Peyer's patch (tissue), 4 donors: ENCODE data around the gene VTI1A.

Source experiments
- CTCF ChIP-seq, 6 experiments: fragments of 450-650 bp in 4 of 6; fragments of 200-600 bp in 2 of 6; sonication (generic) in 1 of 6; IDR thresholded peaks; one replicate each; pipeline ENCODE4 v1.5.1; 2017 to 2019; ENCODE audit warnings: antibody characterized with exemption in 6 of 6, mild to moderate bottlenecking in 3 of 6, moderate library complexity in 1 of 6
- POLR2A ChIP-seq, 2 donors: fragments of 450-650 bp; IDR thresholded peaks; one replicate each; pipeline ENCODE4 v1.5.1; 2017; ENCODE audit warnings: antibody characterized with exemption in 2 of 2, mild to moderate bottlenecking in 2 of 2, moderate library complexity in 2 of 2

DNA sequence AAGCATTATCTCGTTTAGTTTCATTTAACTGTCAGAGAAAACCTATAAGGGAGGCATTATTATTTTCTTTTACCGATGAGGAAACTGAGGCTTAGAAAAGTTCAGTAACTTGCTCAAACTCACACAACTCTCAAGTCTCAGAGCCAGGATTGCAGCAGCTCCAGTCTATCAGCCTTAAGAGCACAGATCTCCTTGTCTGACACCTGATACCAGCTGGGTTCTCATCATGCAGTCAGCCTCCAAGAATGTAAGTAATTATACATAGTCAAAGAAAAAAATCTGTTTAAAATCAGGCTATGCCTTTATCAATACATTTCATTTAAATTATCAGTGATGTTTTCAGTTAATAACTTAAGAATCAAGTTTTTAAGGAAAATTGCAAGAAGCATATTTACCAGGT is 266.4 kb downstream of the VTI1A start:
- TF ChIP-seq CTCF (IDR thresholded peaks at IDR 0.05) (no peak), POLR2A (IDR thresholded peaks at IDR 0.05) (no peak)
